ENCODE results near the gene IKZF2. TPM values are rescaled to one million over a fixed set of nuclear protein-coding genes. Genes with fewer than 3 reads are reported as not detected.

The IKZF2 gene
- total and polyA plus RNA-seq, 2 of the 4 experiments (the other 2 are of a cell fraction) = 2.1 to 25.5 TPM

DNA sequence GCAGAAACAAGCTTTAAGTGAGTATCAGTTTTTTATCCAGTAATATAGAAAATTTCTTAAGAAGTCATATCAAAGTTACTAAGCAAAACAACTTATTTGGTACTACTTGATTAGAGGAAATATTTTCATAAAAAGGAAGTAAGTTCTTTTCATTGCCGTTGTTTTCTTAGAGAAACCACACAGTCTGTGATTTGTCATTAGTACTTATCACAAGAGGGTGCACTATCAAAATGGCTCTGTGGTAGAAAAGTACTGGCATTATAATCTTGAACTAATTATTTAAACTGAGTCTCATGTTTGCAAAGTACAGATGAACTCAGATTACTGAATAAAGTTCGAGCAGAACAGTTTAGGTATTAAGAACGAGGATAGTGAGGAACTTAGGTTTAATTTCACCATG, 93.4 kb downstream of the IKZF2 start:
- DNase-seq = no peak
- TF ChIP-seq FOS (IDR thresholded peaks at IDR 0.05; ENCODE audit: low read depth, low read length) (no peak), MAZ (IDR thresholded peaks at IDR 0.05; ENCODE audit: borderline replicate concordance, low read depth, low read length) (no peak), MAFK (IDR thresholded peaks at IDR 0.05; ENCODE audit: low read depth, low read length) (no peak), CHD1 (IDR thresholded peaks at IDR 0.05; ENCODE audit: low read depth, low read length) (no peak), SMC3 (IDR thresholded peaks at IDR 0.05; ENCODE audit: low read depth, low read length) (no peak), POLR2A (IDR thresholded peaks at IDR 0.05; ENCODE audit: low read depth, low read length) (no peak), MXI1 (IDR thresholded peaks at IDR 0.05; ENCODE audit: borderline replicate concordance, low read depth, low read length) (no peak), RAD21 (IDR thresholded peaks at IDR 0.05; ENCODE audit: low read length) (no peak), NFE2L2 (IDR thresholded peaks at IDR 0.05; ENCODE audit: low read depth, low read length) (no peak), RCOR1 (IDR thresholded peaks at IDR 0.05; ENCODE audit: insufficient replicate concordance, low read length) (no peak), BHLHE40 (IDR thresholded peaks at IDR 0.05; ENCODE audit: low read depth, low read length) (no peak), CEBPB (IDR thresholded peaks at IDR 0.05; ENCODE audit: low read depth, low read length) (no peak), RFX5 (IDR thresholded peaks at IDR 0.05; ENCODE audit: low read depth, low read length) (no peak)
- TF ChIP-seq, protein P1, sequence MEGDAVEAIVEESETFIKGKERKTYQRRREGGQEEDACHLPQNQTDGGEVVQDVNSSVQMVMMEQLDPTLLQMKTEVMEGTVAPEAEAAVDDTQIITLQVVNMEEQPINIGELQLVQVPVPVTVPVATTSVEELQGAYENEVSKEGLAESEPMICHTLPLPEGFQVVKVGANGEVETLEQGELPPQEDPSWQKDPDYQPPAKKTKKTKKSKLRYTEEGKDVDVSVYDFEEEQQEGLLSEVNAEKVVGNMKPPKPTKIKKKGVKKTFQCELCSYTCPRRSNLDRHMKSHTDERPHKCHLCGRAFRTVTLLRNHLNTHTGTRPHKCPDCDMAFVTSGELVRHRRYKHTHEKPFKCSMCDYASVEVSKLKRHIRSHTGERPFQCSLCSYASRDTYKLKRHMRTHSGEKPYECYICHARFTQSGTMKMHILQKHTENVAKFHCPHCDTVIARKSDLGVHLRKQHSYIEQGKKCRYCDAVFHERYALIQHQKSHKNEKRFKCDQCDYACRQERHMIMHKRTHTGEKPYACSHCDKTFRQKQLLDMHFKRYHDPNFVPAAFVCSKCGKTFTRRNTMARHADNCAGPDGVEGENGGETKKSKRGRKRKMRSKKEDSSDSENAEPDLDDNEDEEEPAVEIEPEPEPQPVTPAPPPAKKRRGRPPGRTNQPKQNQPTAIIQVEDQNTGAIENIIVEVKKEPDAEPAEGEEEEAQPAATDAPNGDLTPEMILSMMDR (conservative IDR thresholded peaks at IDR 0.05; ENCODE audit: low read depth, low read length) = no peak
- TF ChIP-seq, protein P2, sequence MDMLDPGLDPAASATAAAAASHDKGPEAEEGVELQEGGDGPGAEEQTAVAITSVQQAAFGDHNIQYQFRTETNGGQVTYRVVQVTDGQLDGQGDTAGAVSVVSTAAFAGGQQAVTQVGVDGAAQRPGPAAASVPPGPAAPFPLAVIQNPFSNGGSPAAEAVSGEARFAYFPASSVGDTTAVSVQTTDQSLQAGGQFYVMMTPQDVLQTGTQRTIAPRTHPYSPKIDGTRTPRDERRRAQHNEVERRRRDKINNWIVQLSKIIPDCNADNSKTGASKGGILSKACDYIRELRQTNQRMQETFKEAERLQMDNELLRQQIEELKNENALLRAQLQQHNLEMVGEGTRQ (IDR thresholded peaks at IDR 0.05; ENCODE audit: low read depth, low read length) = no peak
- TF ChIP-seq, protein P3, sequence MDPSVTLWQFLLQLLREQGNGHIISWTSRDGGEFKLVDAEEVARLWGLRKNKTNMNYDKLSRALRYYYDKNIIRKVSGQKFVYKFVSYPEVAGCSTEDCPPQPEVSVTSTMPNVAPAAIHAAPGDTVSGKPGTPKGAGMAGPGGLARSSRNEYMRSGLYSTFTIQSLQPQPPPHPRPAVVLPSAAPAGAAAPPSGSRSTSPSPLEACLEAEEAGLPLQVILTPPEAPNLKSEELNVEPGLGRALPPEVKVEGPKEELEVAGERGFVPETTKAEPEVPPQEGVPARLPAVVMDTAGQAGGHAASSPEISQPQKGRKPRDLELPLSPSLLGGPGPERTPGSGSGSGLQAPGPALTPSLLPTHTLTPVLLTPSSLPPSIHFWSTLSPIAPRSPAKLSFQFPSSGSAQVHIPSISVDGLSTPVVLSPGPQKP (IDR thresholded peaks at IDR 0.05; ENCODE audit: borderline replicate concordance, low read depth, low read length) = no peak
- H3K4me3 ChIP-seq (ENCODE audit: insufficient read depth, low read depth, low read length) = no peak overlapping the region

More for the DNA sequence above, 93.4 kb downstream of the IKZF2 start:
- Histone ChIP-seq H3K56ac (ENCODE audit: extremely low read depth, insufficient read depth, low read length) (no peak overlapping the region), H3K79me1 (ENCODE audit: low read depth in 1 of 2, low read length in 2 of 2) (0 out of 4 replicates have a peak, but pooled peaks cover 0 to 1% of the 10 kb centered on the region in 2 experiments), H2BK120ac (ENCODE audit: low read depth, low read length) (no peak overlapping the region), H2AK5ac (ENCODE audit: low read depth, low read length) (no peak overlapping the region), H2AFZ (replicated peaks; ENCODE audit: low read length, poor library complexity) (no peak overlapping the region), H2BK5ac (ENCODE audit: low read depth, low read length, poor library complexity, severe bottlenecking) (no peak overlapping the region), H2AK9ac (replicated peaks; ENCODE audit: low read depth, low read length, poor library complexity) (no peak overlapping the region), H3K36me3 (ENCODE audit: control insufficient read depth, insufficient read depth, low read length) (no peaks in the 10 kb centered on the region), H4K8ac (ENCODE audit: low read depth in 2 of 2, low read length in 2 of 2) (no peak overlapping the region), H3K9ac (ENCODE audit: low read depth, low read length) (no peak overlapping the region), H3K23ac (ENCODE audit: low read depth, low read length) (no peak overlapping the region), H3K14ac (replicated peaks; ENCODE audit: low read depth, low read length) (no peak overlapping the region), H3K18ac (ENCODE audit: low read depth, low read length) (no peak overlapping the region), H3K27me3 (ENCODE audit: control insufficient read depth, insufficient read depth, low read length) (no peaks in the 10 kb centered on the region), H3K9me1 (ENCODE audit: insufficient read depth, low read length) (no peaks in the 10 kb centered on the region; the same call in 1 of the 2 replicates), H2BK15ac (ENCODE audit: low read depth, low read length) (no peak overlapping the region), H3K9me3 (ENCODE audit: control insufficient read depth, insufficient read depth, low read length) (no peaks in the 10 kb centered on the region), H3K4me1 (ENCODE audit: control insufficient read depth, insufficient read depth, low read length) (no peaks in the 10 kb centered on the region), H3K4ac (ENCODE audit: low read depth, low read length) (no peak overlapping the region), H2BK20ac (ENCODE audit: low read depth, low read length) (no peak overlapping the region), H3K4me2 (ENCODE audit: low read depth, low read length) (no peak overlapping the region), H3K27ac (ENCODE audit: insufficient read depth, low read length) (no peak overlapping the region), H4K91ac (ENCODE audit: insufficient read depth, low read depth, low read length) (no peak overlapping the region), H4K5ac (ENCODE audit: low read depth, low read length) (no peak overlapping the region), H4K20me1 (ENCODE audit: insufficient read depth, low read length) (no peaks in the 10 kb centered on the region)
- in situ Hi-C loops (cut with MboI; ENCODE audit: low sequenced_read_pairs) = no loop called here
- ChIA-PET CTCF (no interaction called here), POLR2A (ENCODE audit: unreplicated experiment) (no interaction called here)
- dilution Hi-C loops (cut with HindIII; ENCODE audit: low sequenced_read_pairs, unreplicated experiment) = no loop called here
- ATAC-seq (ENCODE audit: low read depth) = no peak
- BruUV-seq (replicated peaks) = no TSS peak
- intact Hi-C loops (cut with micrococcal nuclease) = no loop called here
- WGBS, 2 experiments (ENCODE audit: extremely low coverage in 2 of 2, insufficient read length in 1 of 2) = no CpG with 5 or more reads among the region's 3 CpGs

Data from IMR-90 (cell line).